Stimulated activated CD8-positive, alpha-beta memory T cell treated with anti-CD3 and anti-CD28 coated beads, Interleukin-12 subunit alpha, Interleukin-12 subunit beta, amount 100 ng/mL, for 4 hours (primary cell): ENCODE data around the gene SRD5A1.

ENCODE experiments used
- DNase-seq: peaks from one replicate; pipeline ENCODE4 v3.0.0-alpha.2; 2020; ENCODE audit warnings: low read depth

The SRD5A1 gene

GRCh38 chr5:6686501-6686900 is 53.3 kb downstream of the SRD5A1 start:
- DNase-seq = no peak

- no peak for DNase-seq
Observed at GRCh38 chr5:6686915-6687409, 53.7 kb downstream of the SRD5A1 start.

- DNase-seq = no peak
Observed at GRCh38 chr5:6687505-6687904, 54.3 kb downstream of the SRD5A1 start.

GRCh38 chr5:6692906-6693305 is 59.7 kb downstream of the SRD5A1 start:
- no peak for DNase-seq

GRCh38 chr5:6698696-6699095 is 65.5 kb downstream of the SRD5A1 start:
- DNase-seq = no peak

- no peak for DNase-seq
Observed at GRCh38 chr5:6699357-6699756, 66.1 kb downstream of the SRD5A1 start.

- no peak for DNase-seq
Observed at GRCh38 chr5:6700074-6700684, 66.9 kb downstream of the SRD5A1 start.

- no peak for DNase-seq
Observed at GRCh38 chr5:6700685-6701355, 67.6 kb downstream of the SRD5A1 start.

GRCh38 chr5:6701491-6701890 is 68.3 kb downstream of the SRD5A1 start:
- no peak for DNase-seq

- DNase-seq = no peak
Observed at GRCh38 chr5:6702633-6703032, 69.4 kb downstream of the SRD5A1 start.

GRCh38 chr5:6703806-6704205 is 70.6 kb downstream of the SRD5A1 start:
- no peak for DNase-seq

- DNase-seq = no peak
Observed at GRCh38 chr5:6704361-6704851, 71.2 kb downstream of the SRD5A1 start.

GRCh38 chr5:6705088-6705487 is 71.8 kb downstream of the SRD5A1 start:
- DNase-seq = no peak

GRCh38 chr5:6705959-6706358 is 72.7 kb downstream of the SRD5A1 start:
- no peak for DNase-seq

- DNase-seq = no peak
Observed at GRCh38 chr5:6707852-6708251, 74.6 kb downstream of the SRD5A1 start.

- DNase-seq = no peak
Observed at GRCh38 chr5:6708814-6709213, 75.6 kb downstream of the SRD5A1 start.

GRCh38 chr5:6710070-6710469 is 76.8 kb downstream of the SRD5A1 start:
- DNase-seq = no peak

GRCh38 chr5:6710551-6711318 is 77.5 kb downstream of the SRD5A1 start:
- DNase-seq = no peak

GRCh38 chr5:6711409-6712141 is 78.3 kb downstream of the SRD5A1 start:
- DNase-seq = no peak

- peak; percentile 42 for DNase-seq
Observed at GRCh38 chr5:6712142-6712576, 78.9 kb downstream of the SRD5A1 start.

GRCh38 chr5:6712577-6713273 is 79.5 kb downstream of the SRD5A1 start:
- peak; percentile 97 for DNase-seq
